Stimulated activated CD8-positive, alpha-beta memory T cell treated with anti-CD3 and anti-CD28 coated beads, Interleukin-12 subunit alpha, Interleukin-12 subunit beta, amount 100 ng/mL, for 24 hours (primary cell): ENCODE results near the gene KCTD20.
"Not testable (repeated sequence)": the region's sequence is repeated elsewhere in the genome, so short reads cannot be mapped to it uniquely, and the experiment has no call there.

ENCODE experiments used
- DNase-seq: peaks from one replicate; pipeline ENCODE4 v3.0.0-alpha.2; 2020; ENCODE audit errors: extremely low read depth

Gene KCTD20

GRCh38 chr6:36444470-36444869 is 1.7 kb downstream of the KCTD20 start:
- no peak for DNase-seq

- DNase-seq, result no peak
These were observed 2.8 kb downstream of the KCTD20 start for GRCh38 chr6:36445621-36446020.

DNA sequence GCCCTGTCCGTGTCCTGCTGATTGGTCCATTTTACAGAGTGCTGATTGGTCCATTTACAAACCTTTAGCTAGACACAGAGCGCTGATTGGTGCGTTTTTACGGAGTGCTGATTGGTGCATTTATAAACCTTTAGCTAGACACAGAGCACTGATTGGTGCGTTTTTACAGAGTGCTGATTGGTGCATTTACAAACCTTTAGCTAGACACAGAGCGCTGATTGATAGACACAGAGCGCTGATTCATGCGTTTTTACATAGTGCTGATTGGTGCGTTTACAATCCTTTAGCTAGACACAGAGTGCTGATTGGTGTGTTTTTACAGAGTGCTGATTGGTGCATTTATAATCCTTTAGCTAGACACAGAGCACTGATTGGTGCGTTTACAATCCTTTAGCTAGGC is 6.4 kb downstream of the KCTD20 start:
- DNase-seq, result not testable (repeated sequence)

- not testable (repeated sequence) for DNase-seq
These were observed 10.1 kb downstream of the KCTD20 start for GRCh38 chr6:36452897-36453296.

- no peak for DNase-seq
These were observed 12.8 kb downstream of the KCTD20 start for GRCh38 chr6:36455486-36456027.

- no peak for DNase-seq
These were observed 16.7 kb downstream of the KCTD20 start for GRCh38 chr6:36459501-36459900.

- no peak for DNase-seq
These were observed 18.1 kb downstream of the KCTD20 start for GRCh38 chr6:36460916-36461315.

- no peak for DNase-seq
These were observed 18.8 kb downstream of the KCTD20 start for GRCh38 chr6:36461646-36462045.

GRCh38 chr6:36463676-36464075 is 20.9 kb downstream of the KCTD20 start:
- DNase-seq, result no peak

DNA sequence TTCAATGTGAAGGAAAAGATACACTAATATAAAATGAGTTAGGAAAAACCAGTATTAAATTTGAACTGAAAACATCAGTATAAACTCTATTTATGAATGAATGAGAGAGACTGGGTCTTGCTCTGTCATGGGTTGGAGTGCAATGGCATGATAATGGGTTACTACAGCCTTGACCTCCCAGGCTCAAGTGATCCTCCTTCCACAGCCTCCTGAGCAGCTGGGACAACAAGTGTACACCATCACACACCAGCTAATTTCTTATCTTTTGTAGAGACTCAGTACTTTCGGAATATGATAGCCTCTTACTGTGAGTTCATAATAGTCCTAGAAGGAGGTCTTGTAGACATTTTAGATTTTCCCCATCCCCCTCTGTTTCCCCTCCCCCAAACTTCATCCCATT is 21.4 kb downstream of the KCTD20 start:
- DNase-seq, result no peak

DNA sequence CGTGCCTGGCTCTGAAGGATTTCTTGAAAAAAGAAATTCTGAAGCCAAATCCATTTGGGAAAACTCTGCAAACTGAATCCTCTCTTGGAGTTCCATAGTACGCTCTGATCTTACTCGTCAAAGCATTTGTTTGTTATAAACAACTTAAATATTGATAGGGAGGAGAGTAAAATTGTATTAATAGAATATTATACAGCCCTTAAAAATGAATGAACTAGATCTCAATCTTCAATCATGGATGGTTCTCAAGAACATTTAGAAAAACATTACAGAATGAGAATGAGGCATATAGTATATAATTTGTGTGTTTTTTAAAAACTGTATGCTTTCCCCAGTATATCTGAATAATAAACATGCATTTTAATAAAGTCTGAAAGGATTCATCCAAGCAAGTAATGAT is 24.8 kb downstream of the KCTD20 start:
- DNase-seq, result no peak

DNA sequence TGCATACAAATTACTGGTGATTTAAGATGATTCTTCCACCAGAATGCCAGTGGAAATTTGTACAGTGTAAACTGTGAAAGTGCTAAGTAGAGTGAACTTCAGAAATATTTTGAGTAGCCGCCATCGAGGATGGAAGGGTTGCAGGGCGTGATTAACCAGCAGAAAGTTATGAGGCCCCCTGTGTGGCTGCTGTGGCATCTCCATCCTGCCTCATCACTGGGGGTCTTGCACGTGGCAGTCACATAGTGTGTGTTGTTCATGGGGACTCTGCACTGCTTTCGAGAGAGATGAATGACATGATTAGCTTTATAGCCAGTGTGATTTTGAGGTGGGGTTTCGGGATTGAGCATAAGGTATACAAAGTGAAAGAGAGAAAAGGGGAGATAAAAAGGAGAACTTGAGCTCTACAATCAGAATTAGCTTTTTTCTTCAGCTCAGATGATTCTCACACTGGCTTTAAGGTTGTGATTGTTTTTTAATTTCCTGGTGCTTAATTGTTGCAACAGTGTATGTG is 26.4 kb downstream of the KCTD20 start:
- DNase-seq, result no peak

DNA sequence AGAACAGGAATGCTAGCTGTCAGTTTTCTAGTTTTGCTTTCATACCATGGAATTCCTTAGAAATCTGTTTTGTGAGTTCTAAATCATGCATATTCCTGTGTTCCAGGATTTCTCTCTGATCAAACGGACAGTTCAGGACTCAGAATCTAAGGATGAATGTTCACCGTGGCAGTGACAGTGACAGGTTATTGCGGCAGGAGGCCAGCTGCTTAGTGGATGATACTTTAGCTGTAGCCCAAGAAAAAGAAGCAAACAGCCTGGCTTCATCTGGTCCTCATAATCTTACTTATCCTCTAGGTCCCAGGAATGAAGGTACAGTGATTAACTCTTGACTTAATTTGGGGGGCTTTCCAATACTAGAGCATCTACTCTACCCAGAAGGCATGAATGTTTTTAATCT is 27.1 kb downstream of the KCTD20 start:
- no peak for DNase-seq

DNA sequence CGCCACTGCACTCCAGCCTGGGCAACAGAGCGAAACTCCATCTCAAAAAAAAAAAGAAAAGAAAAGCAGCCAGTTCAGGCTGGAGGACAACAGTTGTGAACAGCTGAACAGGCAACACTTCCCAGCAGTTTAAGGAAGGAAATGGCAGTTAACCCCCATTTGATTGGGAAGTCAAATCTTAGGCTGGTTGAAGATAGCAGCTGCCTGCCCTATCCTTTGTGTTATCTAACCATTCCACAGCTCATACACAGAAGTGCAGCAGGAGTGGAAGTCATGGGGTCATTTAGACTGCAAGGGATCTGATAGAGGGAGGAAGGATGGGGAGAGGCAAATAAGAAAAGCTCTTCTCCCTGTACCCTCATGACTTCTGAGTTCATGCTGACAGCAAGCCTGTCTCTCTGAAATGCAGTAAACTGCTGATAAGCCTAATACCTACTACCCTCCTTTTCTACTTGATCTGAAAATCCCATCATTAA is 35.3 kb downstream of the KCTD20 start:
- DNase-seq, result no peak

- no peak for DNase-seq
These were observed 36.5 kb downstream of the KCTD20 start for GRCh38 chr6:36479256-36479655.

- not testable (repeated sequence) for DNase-seq
These were observed 40.5 kb downstream of the KCTD20 start for GRCh38 chr6:36483326-36483725.

- DNase-seq, result no peak
These were observed 41.9 kb downstream of the KCTD20 start for GRCh38 chr6:36484736-36485135.

GRCh38 chr6:36487698-36488097 is 44.9 kb downstream of the KCTD20 start:
- DNase-seq, result no peak

DNA sequence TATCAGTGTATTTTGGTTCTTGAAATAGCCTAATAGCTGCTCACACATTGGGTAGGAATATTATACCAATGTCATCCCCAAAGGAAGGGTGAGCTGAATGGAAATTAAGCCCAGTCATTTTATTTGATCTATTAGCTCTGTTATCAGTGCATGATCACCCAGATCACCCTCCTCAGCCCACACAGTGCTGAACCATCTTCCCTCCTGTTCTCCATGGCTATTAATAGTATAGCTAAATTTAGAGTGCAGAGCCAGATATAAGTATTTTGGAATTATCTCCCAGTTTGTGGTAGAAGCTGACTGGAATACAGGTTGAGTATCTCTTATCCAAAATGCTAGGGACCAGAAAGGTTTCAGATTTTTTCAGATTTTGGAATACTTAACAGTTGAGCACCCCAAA is 45.4 kb downstream of the KCTD20 start:
- DNase-seq, result no peak

DNA sequence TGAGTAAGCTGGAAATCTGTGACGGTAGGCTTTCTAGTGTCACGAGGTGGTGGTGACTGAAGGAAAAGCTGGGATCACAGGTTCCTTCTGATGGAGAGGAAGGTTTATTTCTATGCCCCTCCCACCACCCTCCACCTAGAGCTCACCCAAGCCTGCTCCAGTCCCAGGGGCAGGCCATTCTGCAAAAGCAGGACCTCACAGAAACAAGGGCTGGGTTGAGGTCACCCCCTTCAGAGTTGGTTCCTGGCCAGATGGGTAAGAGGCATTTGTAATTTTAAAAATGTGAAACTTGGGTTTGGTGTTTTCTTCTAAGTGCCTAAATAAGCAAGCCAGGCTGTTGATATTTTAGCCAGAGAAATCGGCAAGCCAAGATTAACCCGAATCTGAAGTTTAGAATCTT is 46.6 kb downstream of the KCTD20 start:
- no peak for DNase-seq

DNA sequence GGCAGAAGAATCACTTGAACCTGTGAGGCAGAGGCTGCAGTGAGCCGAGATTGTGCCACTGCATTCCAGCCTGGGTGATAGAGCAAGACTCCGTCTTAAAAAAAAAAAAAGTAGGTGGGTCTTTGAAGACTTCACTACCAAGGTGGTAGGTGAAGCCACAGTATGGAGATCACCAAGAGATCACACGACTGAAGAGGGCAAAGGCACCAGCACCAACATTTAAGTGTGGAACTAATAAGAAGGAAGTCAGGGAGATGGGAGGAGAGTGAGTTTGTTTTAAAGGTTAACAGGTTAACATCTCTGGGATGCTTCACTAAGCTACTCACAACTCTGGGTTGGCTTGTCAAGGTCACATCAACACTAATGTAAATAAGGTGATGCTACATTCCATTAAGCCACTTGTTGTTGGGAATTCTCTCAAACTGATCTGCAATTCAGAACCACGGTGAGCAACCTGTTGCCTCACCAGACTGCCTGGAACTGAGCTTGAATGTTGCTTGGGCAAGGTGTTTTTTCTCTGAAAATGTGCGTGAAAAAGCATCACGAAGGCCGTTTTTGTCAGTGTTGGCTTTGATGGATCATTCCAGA is 48.7 kb downstream of the KCTD20 start:
- no peak for DNase-seq

DNA sequence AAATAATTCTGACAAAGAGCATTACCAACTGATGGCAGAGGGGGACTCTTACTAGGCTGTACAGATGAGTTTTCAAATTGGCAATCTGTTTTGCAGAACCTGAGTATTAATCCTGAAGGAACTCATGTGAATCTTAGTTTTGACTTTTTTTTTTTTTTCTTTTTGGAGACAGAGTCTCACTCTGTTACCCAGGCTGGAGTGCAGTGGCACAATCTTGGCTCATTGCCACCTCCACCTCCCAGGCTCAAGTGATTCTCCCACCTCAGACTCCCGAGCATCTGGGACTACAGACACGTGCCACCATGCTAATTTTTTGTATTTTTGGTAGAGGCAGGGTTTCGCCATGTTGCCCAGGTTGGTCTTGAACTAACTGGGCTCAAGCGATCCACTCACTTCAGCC is 49.3 kb downstream of the KCTD20 start:
- no peak for DNase-seq

- no peak for DNase-seq
These were observed 49.8 kb downstream of the KCTD20 start for GRCh38 chr6:36492621-36493020.

DNA sequence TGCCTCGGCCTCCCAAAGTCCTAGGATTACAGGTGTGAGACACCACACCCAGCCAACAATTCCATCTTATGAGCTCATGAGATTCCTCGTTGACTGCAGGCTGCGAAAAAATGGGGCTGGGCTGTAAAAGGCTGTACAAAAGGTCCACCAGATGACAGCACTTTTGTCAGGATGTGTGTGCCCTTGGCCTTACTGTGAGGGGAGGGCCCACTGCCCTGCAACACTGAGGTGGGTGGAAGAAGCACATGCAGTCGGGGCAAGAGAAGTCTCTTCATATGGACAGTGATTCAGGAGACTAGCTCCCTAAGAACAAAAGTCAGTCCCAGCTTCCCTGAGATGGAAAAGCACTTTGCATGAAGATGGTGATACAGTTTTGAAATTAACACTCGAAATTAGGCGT is 50.5 kb downstream of the KCTD20 start:
- DNase-seq, result no peak
